NCI-H446 (cell line): ENCODE measurements around the gene ITPK1.

ENCODE experiments used
- DNase-seq, 2 experiments: peaks; one replicate each; lab custom pipeline; 2025; lab: John Stamatoyannopoulos, UW

ITPK1 gene

DNA sequence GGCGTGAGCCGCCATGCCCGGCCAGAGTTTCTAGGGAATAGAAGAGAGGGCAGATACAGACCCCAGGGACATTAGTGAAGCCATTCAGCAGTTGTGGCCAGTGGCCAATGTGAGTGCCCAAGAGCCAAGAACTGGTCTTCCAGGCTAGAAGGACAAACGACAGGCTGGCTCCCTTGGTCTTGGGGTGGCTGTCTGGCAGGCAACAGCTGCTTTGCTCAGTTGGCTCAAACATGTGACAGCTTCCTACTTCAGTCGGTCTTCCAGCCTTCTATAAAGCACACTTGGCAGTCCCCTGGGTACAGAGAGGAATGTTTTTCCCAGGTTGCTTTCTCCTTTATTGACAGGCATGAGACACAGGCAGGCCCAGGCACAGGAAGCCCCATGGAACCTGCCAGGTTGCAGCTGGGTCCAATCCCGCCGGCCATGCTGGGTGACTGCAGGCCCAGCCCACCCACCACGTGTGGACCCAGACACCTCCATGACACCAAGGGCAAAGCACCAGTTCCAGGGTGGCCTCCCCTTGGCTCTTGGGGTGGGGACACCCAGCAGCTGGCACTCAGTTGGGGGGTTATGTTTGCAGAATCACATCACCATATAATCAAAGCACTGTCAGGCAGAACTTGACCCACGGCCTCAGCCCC, 177.4 kb downstream of the ITPK1 start:
- peak in 1 of 2 experiments; percentile 21 for DNase-seq

DNA sequence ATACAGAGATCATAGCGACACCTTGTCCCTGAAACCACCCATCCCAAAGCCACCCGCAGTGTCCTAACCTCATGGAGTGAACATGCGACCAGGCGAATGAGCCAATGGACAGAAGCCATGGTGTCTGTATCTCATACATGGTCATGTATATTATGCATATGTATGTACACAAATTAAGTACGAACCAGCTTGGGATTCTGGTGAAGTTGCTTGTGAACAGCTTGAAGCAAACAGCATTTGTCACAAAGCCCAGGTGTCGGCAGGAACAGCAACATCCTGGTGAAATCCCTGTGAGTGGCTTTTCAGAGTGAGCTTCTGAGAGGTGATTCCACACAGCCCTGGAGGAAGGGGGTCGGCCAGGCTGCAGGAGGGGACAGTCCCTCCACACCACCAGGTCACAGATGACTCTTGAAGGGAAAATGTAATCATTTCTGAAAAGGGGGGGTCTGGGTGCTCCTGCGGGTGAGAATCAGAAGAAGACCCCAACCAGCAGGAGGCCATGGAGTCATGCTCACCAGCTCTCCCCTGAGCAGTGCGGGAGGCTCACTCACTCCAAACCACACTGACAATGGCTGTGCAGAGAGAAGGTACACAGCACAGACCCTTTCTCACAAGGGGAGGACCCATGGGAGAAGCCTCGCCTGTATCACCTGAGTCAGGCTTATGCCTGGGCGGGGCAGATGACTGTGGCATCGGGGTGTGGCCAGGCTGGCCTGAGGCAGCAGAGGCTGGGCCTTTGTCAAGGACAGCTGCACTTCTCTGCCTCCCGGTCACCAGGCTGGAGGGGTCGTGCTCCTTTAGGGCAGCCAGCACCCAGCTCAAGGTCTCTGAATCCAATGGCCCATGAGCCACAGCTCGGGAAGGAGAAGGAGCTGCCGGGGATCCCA, 178.4 kb downstream of the ITPK1 start:
- DNase-seq = no peak

DNA sequence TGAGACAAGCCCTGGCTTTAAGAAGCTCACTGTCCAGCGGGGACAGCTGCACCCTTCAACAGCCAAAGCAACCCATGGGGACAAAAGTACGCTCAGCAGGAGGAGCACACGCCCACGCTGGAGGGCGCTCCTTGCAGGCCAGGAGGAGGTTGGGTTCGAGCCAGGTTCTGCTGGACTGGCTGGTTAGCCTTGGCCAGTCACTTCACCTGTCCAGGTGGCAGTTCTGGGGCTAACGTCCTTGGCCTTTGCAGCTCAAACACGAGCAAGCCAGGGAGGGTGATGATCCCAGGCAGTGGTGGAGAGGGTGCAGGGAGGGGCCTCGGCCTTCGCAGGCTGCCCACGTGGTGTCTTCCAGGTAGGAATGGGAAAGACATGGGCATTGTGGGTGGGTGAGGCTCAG, 179.6 kb downstream of the ITPK1 start:
- no peak for DNase-seq

GRCh38 chr14:92935446-92935845, 180.3 kb downstream of the ITPK1 start:
- no peak for DNase-seq

- no peak for DNase-seq
Measured at GRCh38 chr14:92934196-92935085, 181.3 kb downstream of the ITPK1 start.

- no peak for DNase-seq
Measured at GRCh38 chr14:92933481-92933880, 182.2 kb downstream of the ITPK1 start.

- DNase-seq = no peak
Measured at GRCh38 chr14:92932448-92933395, 183.0 kb downstream of the ITPK1 start.

DNA sequence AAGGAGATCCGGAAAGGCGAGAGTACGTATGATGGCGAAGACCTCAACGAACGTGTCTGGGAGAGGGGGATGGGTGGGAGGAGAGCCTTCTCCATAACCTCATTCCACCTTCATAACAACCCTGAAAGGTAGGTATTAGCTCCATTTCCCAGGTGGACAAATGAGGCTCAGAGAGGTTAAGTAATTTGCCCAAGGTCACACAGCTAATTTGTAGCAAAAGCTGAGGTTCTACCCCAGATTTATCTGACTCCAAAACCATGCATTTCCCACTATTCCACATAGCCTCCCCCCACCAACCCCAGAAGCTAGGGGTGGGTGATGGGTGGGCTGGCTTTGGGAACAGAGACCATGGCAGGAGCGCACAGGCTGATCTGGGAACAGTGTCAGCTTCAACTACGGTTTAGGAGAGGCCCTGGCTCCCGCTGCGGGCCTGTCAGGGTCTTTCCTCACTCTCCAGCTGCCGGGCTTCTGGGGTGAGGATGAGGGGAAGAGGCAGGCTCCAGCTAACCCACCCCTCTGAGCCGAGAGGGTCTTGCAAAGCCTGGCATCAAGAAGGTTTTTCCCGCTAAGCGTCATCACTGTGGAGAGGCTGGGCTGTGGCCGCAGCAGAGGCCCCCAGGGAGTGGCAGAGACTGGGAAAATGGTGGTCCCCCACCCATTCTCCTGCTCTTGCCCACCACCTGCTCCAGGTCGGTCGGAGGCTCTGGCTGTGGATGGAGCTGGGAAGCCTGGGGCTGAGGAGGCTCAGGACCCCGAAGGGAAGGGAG, 183.9 kb downstream of the ITPK1 start:
- no peak for DNase-seq

DNA sequence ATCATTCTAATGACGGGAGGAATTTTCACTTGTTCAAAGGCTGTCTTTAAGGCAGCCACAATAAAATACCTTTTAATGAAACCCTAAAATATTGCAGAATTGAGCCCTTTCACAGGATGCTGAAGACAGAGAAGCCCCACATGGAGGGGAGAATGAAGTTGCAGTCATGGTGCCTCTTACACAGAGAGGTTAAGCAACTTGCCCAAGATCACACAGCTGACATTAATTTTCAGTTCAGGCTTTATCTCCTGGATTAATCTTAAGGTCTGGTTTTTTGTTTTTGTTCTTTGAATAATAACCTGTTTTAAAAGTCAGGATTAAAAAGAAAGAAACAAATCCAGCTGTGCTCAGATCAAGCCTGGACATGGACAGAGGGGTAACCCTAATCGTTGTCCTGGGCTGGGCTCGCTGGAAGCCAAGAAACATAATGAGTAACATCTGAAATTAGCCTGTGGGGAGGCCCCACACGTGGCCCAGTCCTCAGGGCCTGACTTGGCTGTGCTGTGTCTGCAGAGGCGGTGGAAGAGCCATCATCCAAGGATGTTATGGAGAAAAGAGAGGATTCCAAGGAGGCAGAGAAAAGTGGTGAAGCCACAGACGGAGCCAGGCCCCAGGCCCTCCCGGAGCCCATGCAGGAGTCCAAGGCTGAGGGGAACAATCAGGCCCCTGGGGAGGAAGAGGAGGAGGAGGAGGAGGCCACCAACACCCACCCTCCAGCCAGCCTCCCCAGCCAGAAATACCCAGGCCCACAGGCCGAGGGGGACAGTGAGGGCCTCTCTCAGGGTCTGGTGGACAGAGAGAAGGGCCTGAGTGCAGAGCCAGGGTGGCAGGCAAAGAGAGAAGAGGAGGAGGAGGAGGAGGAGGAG, 184.8 kb downstream of the ITPK1 start:
- DNase-seq = no peak

DNA sequence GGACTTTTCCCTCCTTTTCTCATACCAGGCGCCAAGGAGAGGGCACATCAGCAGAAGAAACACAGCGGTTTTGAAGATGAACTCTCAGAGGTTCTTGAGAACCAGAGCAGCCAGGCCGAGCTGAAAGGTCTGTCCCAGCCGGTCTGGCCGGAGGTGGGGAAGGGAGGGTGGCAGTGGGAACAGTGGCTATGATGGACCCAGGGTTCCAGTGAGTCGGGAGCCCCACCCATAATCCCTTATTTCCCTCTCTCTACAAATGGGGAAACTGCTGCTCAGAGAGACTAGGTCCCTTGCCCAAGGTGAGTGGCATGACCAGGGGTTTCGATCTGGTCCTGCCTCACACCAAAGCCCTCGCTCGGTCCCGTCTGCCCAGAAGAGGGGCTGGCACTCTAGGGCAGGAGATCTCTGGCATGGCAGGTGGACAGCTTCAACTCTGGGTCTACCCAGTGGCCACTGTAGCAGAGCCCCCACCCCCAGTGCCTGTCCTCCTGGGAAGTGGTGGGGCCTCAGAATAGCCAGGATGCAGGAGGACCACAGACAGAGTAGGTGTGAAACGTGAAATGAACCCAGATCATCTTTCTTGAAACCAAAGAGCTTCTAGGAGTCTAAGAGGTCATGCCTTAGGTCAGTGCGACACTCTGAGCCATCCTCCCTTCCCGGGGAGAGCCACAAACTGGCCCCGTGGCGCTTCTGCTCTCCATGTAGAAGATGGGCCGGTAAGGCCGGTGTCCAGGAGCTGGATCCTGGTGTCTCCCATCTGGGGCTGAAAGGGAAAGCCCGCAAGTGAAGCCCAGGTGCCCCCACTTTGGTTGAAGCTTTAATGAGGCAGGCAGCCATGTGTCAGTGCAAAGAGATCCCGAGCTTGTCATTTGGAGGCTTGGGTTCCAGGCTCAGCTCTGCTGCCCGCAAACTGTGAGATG, 185.8 kb downstream of the ITPK1 start:
- no peak for DNase-seq

DNA sequence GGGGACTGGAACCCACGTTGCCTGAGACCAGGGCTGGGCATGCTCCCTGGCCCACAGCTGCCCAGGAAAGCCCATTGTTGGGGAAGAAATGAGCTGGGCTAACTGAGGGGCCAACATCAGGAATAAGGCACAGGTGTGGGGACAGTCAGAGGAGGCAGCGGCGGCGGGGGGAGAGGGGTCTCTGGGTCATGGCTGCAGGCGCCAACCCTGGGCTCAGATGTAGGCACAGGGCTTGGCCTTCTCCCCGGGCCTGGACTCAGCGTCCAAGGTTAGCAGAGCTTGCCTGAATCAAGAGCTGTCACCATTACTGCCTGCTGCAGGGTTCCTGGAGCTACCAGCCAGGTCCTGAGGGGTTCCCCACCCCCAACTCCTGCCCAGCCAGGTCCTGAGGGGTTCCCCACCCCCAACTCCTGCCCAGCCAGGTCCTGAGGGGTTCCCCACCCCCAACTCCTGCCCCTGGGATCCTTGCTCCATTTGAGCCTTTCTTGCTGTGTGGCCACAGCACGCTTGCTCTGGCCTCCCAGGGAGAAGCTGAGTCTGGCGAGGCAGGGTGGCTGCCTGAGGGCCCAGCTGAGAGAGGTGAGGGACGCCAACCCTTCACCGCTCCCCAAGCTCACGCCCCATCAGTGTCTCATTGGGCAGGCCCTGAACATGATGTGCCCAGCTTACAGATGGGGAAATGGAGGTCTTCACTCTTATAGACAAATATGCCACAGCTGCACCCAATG, 186.6 kb downstream of the ITPK1 start:
- no peak for DNase-seq

DNA sequence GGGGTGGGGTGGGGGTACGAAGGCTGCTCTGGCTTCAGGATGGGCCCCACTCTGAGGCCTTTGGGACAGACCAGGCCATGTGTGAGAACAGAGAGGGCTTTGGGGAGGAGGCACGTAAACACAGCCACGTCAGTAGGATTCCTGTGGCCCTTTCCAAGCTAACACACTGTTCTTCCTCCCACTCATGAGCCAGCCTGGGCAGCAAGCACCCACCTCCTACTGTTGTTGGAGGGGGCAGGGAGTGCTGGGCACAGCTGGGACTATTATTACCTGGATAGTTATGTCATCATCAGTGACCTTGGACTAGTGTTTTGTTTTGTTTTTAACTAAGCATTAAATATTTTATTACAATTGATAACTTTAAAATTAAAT, 187.5 kb downstream of the ITPK1 start:
- no peak for DNase-seq

DNA sequence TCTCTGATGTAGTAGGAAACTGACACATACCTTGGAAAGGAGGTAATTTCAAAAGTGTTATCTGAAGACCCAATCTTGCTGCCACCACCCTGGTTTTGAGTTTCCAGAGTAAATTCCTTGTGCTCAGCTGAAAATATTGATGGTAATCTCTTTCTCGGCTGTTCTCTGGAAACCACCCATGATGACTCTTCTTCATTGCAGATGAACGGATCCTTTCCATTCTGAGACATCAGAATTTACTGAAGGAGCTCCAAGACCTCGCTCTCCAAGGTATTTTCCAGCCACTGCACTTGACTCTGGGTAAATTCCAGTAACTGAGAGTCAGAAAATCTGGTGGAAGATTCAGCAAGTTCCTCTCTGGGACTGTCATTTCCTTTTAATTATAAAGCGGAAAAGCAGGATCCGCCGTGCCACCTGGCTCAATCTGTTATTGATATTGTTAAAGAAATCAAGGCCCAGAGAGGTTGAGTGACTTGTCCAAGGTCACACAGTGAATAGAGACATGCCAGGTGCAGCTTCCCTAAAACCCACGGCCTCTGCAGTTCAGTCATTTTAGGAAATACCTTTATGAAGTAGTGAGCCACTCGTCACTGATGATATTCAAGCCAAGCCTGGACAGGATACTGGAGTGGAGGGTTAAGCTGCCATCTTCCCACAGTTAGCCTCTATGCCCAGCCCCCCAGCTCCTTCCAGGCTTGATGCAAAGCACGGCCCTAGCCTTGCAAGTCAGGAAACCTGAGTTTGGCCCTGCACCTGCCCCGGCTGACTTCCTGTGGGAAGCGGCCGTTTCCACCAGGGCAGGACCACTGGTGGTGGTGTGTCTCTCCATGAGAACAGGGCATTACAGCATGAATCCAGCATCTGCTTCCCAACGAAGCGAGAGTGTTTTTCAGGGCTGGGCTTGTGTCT, 188.1 kb downstream of the ITPK1 start:
- no peak for DNase-seq

DNA sequence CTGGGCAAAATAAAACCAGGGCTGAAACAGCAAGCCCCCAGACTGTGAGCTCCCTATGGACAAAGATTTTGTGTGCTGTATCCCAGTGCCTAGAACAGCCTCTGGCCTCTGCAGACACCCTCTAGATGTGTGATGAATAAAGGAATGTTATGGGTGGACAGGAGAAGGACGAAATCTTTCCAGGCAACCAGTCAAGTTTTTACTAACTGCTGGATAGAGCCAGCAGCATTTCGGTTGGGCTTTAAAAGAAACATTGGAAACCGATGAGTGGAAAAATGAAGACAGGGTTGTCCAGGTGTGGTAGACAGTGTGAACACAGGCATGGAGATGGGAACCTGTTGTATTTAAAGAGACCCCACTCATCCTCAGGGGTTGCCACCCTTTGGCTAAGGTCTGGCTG, 188.8 kb downstream of the ITPK1 start:
- no peak for DNase-seq

DNA sequence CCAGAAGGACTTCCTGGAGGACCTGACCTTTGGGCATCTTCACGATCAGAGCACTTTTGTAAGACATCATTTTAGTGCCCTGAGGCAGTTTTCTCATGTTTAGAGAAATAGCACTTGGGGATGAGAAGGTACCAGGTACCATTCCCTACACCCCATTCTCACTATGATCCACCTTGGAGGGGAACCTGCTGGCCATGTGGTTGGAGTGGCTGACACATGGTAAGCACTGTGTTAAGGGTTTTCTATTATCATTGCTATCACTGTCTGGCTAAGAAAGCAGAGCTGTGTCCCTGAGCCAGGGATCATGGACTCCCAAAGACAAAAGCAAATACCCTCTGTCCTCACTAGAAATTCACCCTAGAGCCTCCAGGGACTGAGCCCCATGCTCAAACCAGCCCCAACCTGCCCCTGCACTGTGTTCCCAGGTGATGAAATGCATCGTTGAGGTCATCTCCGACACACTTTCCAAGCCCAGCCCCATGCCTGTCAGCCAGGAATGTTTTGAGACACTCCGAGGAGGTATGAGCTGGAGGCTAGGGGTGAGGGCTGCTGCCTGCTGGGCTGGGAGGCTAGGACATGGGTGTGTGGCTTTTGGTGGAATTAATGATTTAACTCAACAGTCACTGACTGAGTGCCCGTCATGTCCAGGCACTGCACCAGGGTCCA, 189.4 kb downstream of the ITPK1 start:
- DNase-seq = no peak

- DNase-seq = no peak
Measured at GRCh38 chr14:92925446-92925845, 190.3 kb downstream of the ITPK1 start.
